Activated CD8-positive, alpha-beta T cell treated with anti-CD3 and anti-CD28 coated beads, Interleukin-2, amount 10 ng/mL, durations not matched to agents 7 days and 5 days (primary cell): ENCODE results near the gene CRTC3. TPM values are rescaled to one million over a fixed set of nuclear protein-coding genes. Genes with fewer than 3 reads are reported as not detected.
A peak's percentile ranks its signal among the peaks of the same experiment; 100 is the strongest.
"Not testable (repeated sequence)": the region's sequence is repeated elsewhere in the genome, so short reads cannot be mapped to it uniquely, and the experiment has no call there.

Experiments used
- ATAC-seq: fragments of 150-1000 bp; cut with Tn5 transposase; one replicate; pipeline ENCODE4 v1.10.0; 2021; ENCODE audit warnings: moderate library complexity
- CTCF ChIA-PET: fragments of 350-600 bp; sonication (Branson Sonifier 250); formaldehyde crosslinking; loops from one replicate; lab custom pipeline; 2021; ENCODE audit warnings: antibody characterized with exemption; lab: Charles Lee
- POLR2A ChIA-PET: fragments of 350-600 bp; sonication (Branson Sonifier 250); formaldehyde crosslinking; loops from one replicate; lab custom pipeline; 2021; ENCODE audit warnings: antibody characterized with exemption; lab: Charles Lee
- DNase-seq: peaks from one replicate; pipeline ENCODE4 v3.0.0-alpha.2; 2020
- H3K27ac Mint-ChIP-seq: one replicate; pipeline ENCODE4 v1.8.0; 2021; ENCODE audit warnings: mild to moderate bottlenecking, mixed read lengths
- H3K27me3 Mint-ChIP-seq: one replicate; pipeline ENCODE4 v1.8.0; 2021; ENCODE audit warnings: low read depth, mixed read lengths
- H3K36me3 Mint-ChIP-seq: one replicate; pipeline ENCODE4 v1.8.0; 2021; ENCODE audit warnings: low read depth, mixed read lengths
- H3K4me1 Mint-ChIP-seq: one replicate; pipeline ENCODE4 v1.8.0; 2021; ENCODE audit warnings: low read depth, mixed read lengths
- H3K4me3 Mint-ChIP-seq: one replicate; pipeline ENCODE4 v1.8.0; 2021; ENCODE audit warnings: mild to moderate bottlenecking, mixed read lengths
- H3K9me3 Mint-ChIP-seq: one replicate; pipeline ENCODE4 v1.8.0; 2022; ENCODE audit warnings: mixed read lengths; ENCODE audit not compliant: insufficient read depth
- total RNA-seq, 2 experiments: library from RNA; stranded (reverse); gene quantifications; one replicate each; pipeline ENCODE4 v1.2.3, GENCODE V29; 2021

CRTC3 gene
- total RNA-seq, 2 experiments from 2014 or later, result 64.9 to 66.6 TPM

DNA sequence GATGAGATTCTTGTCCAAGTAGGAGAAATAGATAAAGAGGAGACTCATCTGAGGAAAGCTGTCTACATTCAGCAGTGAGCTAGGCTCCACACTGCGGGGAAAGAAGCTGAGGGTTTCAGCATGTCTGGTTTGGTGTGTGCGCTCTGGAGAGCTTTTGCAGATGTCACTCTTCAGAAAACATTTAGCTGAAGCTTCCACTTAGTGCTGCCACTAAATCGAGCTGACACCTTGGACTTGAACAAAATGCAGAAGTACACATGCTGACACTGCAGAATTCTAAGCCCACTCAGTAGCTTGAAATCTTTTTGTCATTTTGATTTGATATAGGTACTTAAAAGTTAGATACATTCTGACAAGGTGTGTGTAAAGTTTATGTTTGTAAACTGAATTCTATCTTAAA is 32.3 kb upstream of the CRTC3 start:
- Mint-ChIP-seq H3K27ac (no peak overlapping the region), H3K9me3 (no peaks in the 10 kb centered on the region), H3K4me1 (peaks cover 15% of the 10 kb centered on the region), H3K4me3 (no peak overlapping the region), H3K36me3 (peaks cover 80% of the 10 kb centered on the region), H3K27me3 (no peaks in the 10 kb centered on the region)
- POLR2A ChIA-PET, result no interaction called here
- CTCF ChIA-PET, result interaction anchor here (0.8 to 2.3 kb wide), 4 partner anchors 15 to 389 kb away, joined by 3 to 7 read pairs (median 4); no protein-coding TSS in a partner anchor
- no peak for DNase-seq
- no peak for ATAC-seq

DNA sequence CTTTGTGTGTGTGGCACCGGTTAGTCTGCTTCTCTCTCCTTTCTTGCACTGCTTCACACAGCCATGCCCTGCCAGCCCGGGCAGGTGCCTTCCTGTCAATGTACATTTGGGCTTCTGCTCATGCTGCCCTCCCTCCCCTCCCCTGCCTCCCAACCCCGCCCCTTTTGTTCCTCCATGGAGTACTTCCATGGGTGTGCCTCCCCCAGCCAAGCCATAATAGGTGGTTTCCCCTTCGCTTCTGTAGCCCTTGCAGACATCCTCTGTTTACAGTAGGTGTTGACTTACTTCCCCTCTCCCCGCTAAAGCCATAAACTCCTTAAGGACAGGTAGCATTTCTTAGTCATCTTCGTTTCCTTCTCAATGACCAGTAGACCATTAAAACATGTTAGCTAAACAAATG is 31.8 kb upstream of the CRTC3 start:
- Mint-ChIP-seq H3K4me3 (no peak overlapping the region), H3K9me3 (no peaks in the 10 kb centered on the region), H3K27me3 (no peaks in the 10 kb centered on the region), H3K27ac (no peak overlapping the region), H3K4me1 (peaks cover 12% of the 10 kb centered on the region), H3K36me3 (peaks cover 76% of the 10 kb centered on the region)
- ChIA-PET CTCF (interaction anchor here (0.9 to 2.3 kb wide), 3 partner anchors 16 to 388 kb away, joined by 3 to 7 read pairs (median 5); no protein-coding TSS in a partner anchor), POLR2A (no interaction called here)
- no peak for DNase-seq
- ATAC-seq, result no peak

DNA sequence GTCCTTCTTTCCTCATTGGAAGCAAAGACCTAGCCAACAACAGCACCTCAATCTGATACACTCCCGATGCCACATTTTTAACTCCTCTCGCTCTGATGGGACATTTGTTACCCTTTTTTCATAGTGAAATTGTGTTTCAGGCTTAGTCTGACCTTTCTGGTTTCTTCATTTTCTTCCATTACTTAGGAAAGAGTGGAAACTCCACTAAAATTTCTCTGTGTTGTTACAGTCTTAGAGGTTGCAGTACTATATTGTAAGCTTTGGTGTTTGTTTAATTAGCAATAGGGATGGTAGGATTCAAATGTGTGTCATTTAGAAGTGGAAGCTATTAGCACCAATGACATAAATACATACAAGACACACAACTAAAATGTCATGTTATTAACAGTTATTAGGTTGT is 29.6 kb upstream of the CRTC3 start:
- Mint-ChIP-seq H3K4me3 (no peak overlapping the region), H3K4me1 (peaks cover 2% of the 10 kb centered on the region), H3K27ac (no peak overlapping the region), H3K36me3 (peaks cover 64% of the 10 kb centered on the region), H3K9me3 (no peaks in the 10 kb centered on the region), H3K27me3 (no peaks in the 10 kb centered on the region)
- ChIA-PET POLR2A (no interaction called here), CTCF (interaction anchor here (1.0 to 2.4 kb wide), 9 partner anchors 9 to 404 kb away, joined by 3 to 13 read pairs (median 4); no protein-coding TSS in a partner anchor)
- ATAC-seq (no peak), DNase-seq (no peak)

DNA sequence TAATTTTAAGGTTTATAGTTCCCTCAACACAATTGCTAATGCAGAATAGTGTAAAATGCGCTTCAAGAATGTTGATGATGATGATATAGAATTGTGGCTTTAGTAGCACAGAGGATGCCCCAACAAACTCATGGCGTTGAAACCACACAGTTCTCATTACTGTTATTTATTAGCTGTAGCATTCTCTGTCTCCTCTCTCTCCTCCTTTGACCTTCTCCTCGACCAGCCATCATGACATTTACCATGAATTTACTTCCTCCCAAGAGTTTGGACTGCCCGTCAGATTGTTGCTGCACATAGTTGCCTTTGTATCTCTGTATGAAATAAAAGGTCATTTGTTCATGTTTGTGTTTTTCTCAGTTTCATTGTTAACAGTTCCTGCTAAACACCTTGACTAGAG is 27.8 kb upstream of the CRTC3 start:
- POLR2A ChIA-PET, result no interaction called here
- ATAC-seq (no peak), DNase-seq (no peak)
- H3K9me3 Mint-ChIP-seq, result no peaks in the 10 kb centered on the region
- CTCF ChIA-PET, result interaction anchor here (2.4 kb wide), 1 partner anchor 20 kb away, joined by 13 read pairs; no protein-coding TSS in a partner anchor
- no peak overlapping the region for H3K27ac Mint-ChIP-seq
- no peaks in the 10 kb centered on the region for H3K27me3 Mint-ChIP-seq
- peaks cover 50% of the 10 kb centered on the region for H3K36me3 Mint-ChIP-seq
- peaks cover 2% of the 10 kb centered on the region for H3K4me1 Mint-ChIP-seq
- H3K4me3 Mint-ChIP-seq, result no peak overlapping the region

DNA sequence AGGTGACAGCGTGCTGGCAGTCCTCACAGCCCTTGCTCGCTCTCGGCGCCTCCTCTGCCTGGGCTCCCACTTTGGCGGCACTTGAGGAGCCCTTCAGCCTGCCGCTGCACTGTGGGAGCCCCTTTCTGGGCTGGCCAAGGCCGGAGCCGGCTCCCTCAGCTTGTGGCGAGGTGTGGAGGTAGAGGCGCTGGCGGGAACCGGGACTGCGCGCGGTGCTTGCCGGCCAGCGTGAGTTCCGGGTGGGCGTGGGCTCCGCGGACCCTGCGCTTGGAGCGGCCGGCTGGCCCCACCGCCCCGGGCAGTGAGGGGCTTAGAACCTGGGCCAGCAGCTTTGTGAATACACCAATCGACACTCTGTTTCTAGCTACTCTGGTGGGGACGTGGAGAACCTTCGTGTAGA is 18.9 kb upstream of the CRTC3 start:
- DNase-seq, ATAC-seq, H3K9me3 Mint-ChIP-seq, H3K27me3 Mint-ChIP-seq, H3K4me3 Mint-ChIP-seq: not testable (repeated sequence)
- H3K36me3 Mint-ChIP-seq, result peaks cover 36% of the 10 kb centered on the region
- POLR2A ChIA-PET, result interaction anchor here (1.3 to 1.7 kb wide), 3 partner anchors 10 to 50 kb away, joined by 3 to 5 read pairs (median 3); no protein-coding TSS in a partner anchor
- H3K27ac Mint-ChIP-seq, result peak overlapping the region; percentile 77
- H3K4me1 Mint-ChIP-seq, result peaks cover 13% of the 10 kb centered on the region
- CTCF ChIA-PET, result interaction anchor here (1.0 to 5.9 kb wide), 6 partner anchors 9 to 217 kb away, joined by 3 to 18 read pairs (median 4); no protein-coding TSS in a partner anchor

DNA sequence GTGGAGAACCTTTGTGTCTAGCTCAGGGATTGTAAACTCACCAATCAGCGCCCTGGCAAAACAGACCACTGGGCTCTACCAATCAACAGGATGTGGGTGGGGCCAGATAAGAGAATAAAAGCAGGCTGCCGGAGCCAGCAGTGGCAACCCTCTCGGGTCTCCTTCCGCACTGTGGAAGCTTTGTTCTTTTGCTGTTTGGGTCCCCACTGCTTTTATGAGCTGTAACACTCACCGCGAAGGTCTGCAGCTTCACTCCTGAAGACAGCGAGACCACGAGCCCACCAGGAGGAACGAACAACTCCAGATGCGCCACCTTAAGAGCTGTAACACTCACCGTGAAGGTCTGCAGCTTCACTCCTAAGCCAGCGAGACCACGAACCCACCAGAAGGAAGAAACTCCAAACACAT is 18.5 kb upstream of the CRTC3 start:
- H3K4me1 Mint-ChIP-seq, result peaks cover 13% of the 10 kb centered on the region
- ChIA-PET POLR2A (interaction anchor here (1.3 to 1.7 kb wide), 3 partner anchors 10 to 50 kb away, joined by 3 to 5 read pairs (median 3); no protein-coding TSS in a partner anchor), CTCF (interaction anchor here (1.3 to 5.9 kb wide), 3 partner anchors 11 to 218 kb away, joined by 3 to 18 read pairs (median 7); no protein-coding TSS in a partner anchor)
- not testable (repeated sequence) for H3K27me3 Mint-ChIP-seq, ATAC-seq, H3K9me3 Mint-ChIP-seq
- peaks cover 36% of the 10 kb centered on the region for H3K36me3 Mint-ChIP-seq
- DNase-seq, result peak; percentile 43
- H3K4me3 Mint-ChIP-seq, result peak overlapping the region; percentile 24
- peak overlapping the region; percentile 77 for H3K27ac Mint-ChIP-seq

DNA sequence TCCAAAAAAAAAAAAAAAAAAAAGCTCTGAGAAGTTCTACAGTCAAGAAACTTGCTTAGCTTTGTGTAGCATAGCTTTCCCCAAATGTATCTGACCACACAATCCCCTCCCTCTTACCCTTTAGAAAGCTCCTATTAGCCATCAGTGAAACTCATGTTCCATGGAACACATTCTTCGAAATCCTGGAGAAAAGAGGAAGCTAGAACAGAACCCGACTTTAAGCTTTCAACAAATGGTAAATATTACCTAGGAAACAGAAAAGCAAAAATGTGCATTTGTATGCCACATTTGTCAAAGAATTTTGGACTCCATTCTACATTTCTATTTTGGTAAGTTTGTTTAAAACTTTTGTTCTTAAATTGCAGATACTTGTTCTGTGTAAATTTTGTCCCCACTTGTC is 17.4 kb upstream of the CRTC3 start:
- Mint-ChIP-seq H3K9me3 (no peaks in the 10 kb centered on the region), H3K4me3 (no peak overlapping the region), H3K4me1 (peaks cover 13% of the 10 kb centered on the region), H3K27ac (no peak overlapping the region), H3K27me3 (no peaks in the 10 kb centered on the region), H3K36me3 (peaks cover 35% of the 10 kb centered on the region)
- DNase-seq (no peak), ATAC-seq (no peak)
- ChIA-PET CTCF (interaction anchor here (1.1 to 5.9 kb wide), 6 partner anchors 12 to 219 kb away, joined by 3 to 18 read pairs (median 4); no protein-coding TSS in a partner anchor), POLR2A (interaction anchor here (1.7 kb wide), 1 partner anchor 9 kb away, joined by 5 read pairs; no protein-coding TSS in a partner anchor)

DNA sequence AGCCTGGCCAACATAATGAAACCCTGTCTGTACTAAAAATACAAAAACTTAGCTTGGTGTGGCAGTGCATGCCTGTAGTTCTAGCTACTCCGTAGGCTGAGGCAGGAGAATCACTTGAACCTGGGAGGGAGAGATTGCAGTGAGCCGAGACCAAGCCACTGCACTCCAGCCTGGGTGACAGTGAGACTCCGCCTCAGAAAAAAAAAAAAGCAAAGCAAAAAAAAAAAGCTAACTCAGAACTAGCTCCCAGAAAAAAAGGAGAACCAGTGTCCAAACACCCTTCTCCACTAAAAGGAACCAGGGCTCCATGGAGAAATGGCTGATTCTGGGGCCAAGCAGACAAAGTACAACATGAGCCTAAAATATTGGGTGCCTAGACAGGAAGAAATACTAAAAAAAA is 16.7 kb upstream of the CRTC3 start:
- Mint-ChIP-seq H3K4me3 (no peak overlapping the region), H3K27ac (no peak overlapping the region), H3K4me1 (peaks cover 13% of the 10 kb centered on the region), H3K9me3 (no peaks in the 10 kb centered on the region), H3K27me3 (no peaks in the 10 kb centered on the region), H3K36me3 (peaks cover 32% of the 10 kb centered on the region)
- ATAC-seq (no peak), DNase-seq (no peak)
- ChIA-PET CTCF (interaction anchor here (0.8 to 5.9 kb wide), 6 partner anchors 23 to 211 kb away, joined by 3 to 18 read pairs (median 4); no protein-coding TSS in a partner anchor), POLR2A (interaction anchor here (0.6 to 1.7 kb wide), 4 partner anchors 17 to 245 kb away, joined by 3 to 5 read pairs (median 4); no protein-coding TSS in a partner anchor)

DNA sequence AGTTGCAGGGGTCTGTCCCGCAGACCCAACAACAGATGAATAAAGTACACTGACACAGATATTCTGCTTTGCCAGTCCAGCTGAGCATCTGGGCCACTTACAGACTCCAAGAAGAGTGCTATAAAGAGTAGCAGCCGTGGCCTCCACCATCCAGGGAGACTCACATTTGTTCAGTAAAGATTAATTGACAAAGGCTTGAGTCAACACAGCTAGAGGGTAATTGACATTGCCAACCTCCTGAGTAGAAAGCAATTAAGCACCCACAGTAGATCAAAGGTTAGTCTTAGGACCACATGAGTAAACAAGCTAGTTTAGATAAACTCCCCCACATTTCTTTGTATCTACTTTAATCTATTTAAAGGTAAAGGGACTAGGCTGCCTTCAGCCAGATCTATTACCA is 16.3 kb upstream of the CRTC3 start:
- no peak for DNase-seq
- no peak for ATAC-seq
- POLR2A ChIA-PET, result interaction anchor here (0.6 to 1.7 kb wide), 4 partner anchors 17 to 244 kb away, joined by 3 to 5 read pairs (median 4); no protein-coding TSS in a partner anchor
- no peaks in the 10 kb centered on the region for H3K9me3 Mint-ChIP-seq
- H3K36me3 Mint-ChIP-seq, result peaks cover 32% of the 10 kb centered on the region
- no peaks in the 10 kb centered on the region for H3K27me3 Mint-ChIP-seq
- CTCF ChIA-PET, result interaction anchor here (0.8 to 5.9 kb wide), 5 partner anchors 31 to 212 kb away, joined by 3 to 18 read pairs (median 4); no protein-coding TSS in a partner anchor
- no peak overlapping the region for H3K4me3 Mint-ChIP-seq
- no peak overlapping the region for H3K27ac Mint-ChIP-seq
- peaks cover 13% of the 10 kb centered on the region for H3K4me1 Mint-ChIP-seq

DNA sequence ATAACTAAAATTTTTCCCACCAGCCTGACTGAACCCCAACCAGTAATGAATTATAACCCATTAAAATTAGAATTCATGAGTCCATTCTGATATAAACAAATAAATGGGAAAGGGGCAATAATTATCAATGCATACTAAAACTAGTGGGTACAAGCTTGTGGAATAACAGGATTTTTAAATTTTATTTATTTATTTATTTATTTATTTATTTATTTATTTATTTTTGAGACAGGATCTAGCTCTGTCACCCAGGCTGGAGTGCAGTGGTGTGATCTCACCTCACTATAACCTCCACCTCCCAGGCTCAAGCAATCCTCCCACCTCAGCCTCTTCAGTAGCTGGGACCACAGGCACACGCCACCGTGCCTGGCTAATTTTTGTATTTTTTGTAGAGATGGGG is 15.8 kb upstream of the CRTC3 start:
- POLR2A ChIA-PET, result interaction anchor here (1.7 kb wide), 1 partner anchor 16 kb away, joined by 5 read pairs; no protein-coding TSS in a partner anchor
- not testable (repeated sequence) for DNase-seq, H3K9me3 Mint-ChIP-seq, ATAC-seq, H3K27me3 Mint-ChIP-seq, H3K27ac Mint-ChIP-seq, H3K4me3 Mint-ChIP-seq
- Mint-ChIP-seq H3K36me3 (peaks cover 32% of the 10 kb centered on the region), H3K4me1 (peaks cover 13% of the 10 kb centered on the region)
- CTCF ChIA-PET, result interaction anchor here (0.9 to 5.9 kb wide), 3 partner anchors 8 to 194 kb away, joined by 3 to 18 read pairs (median 3); no protein-coding TSS in a partner anchor

DNA sequence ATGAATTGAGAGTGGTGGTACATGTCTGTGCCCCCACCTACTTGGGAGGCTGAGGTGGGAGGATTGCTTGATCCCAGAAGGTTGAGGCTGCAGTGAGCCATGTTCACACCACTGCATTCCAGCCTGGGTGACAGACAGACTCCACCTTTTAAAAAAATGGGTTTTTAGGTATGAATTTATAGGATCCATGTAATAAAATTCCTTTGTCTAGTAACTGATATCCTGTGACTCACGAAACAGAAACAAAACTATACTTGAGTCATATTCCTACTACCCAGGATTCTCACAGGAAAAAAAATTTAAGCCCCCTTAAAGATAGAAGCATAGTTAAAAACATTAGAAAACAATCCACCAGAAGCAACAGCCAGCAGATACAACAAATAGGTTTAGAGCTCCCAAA is 10.0 kb upstream of the CRTC3 start:
- H3K27ac Mint-ChIP-seq, result no peak overlapping the region
- H3K36me3 Mint-ChIP-seq, result no peaks in the 10 kb centered on the region
- ATAC-seq (no peak), DNase-seq (no peak)
- POLR2A ChIA-PET, result interaction anchor here (0.5 to 1.3 kb wide), 3 partner anchors 9 to 218 kb away, joined by 3 to 5 read pairs (median 3); no protein-coding TSS in a partner anchor
- no peaks in the 10 kb centered on the region for H3K27me3 Mint-ChIP-seq
- CTCF ChIA-PET, result interaction anchor here (1.3 kb wide), 2 partner anchors 10 to 20 kb away, joined by 3 to 4 read pairs; no protein-coding TSS in a partner anchor
- H3K9me3 Mint-ChIP-seq, result no peaks in the 10 kb centered on the region
- H3K4me1 Mint-ChIP-seq, result peaks cover 12% of the 10 kb centered on the region
- no peak overlapping the region for H3K4me3 Mint-ChIP-seq
